Activated B cell treated with CpG ODN at 0.5 μM for 24 hours (primary cell): Measurements from ENCODE around the gene ARAP3. TPM values are rescaled to one million over a fixed set of nuclear protein-coding genes. Genes with fewer than 3 reads are reported as not detected.

Source experiments
- ATAC-seq: fragments of 200-7000 bp; cut with Tn5 transposase; one replicate; pipeline ENCODE4 v1.10.0; 2021; ENCODE audit warnings: low read depth, mild to moderate bottlenecking, moderate library complexity
- CTCF ChIA-PET: fragments of 350-600 bp; sonication (Branson Sonifier 250); formaldehyde crosslinking; loops from one replicate; lab custom pipeline; 2021; ENCODE audit warnings: antibody characterized with exemption; lab: Charles Lee
- POLR2A ChIA-PET: fragments of 350-600 bp; sonication (Branson Sonifier 250); formaldehyde crosslinking; loops from one replicate; lab custom pipeline; 2021; ENCODE audit warnings: antibody characterized with exemption; lab: Charles Lee
- DNase-seq: peaks from one replicate; pipeline ENCODE4 v3.0.0; 2022
- H3K27ac Mint-ChIP-seq: one replicate; pipeline ENCODE4 v1.8.0; 2020; ENCODE audit warnings: mixed read lengths
- H3K27me3 Mint-ChIP-seq: one replicate; pipeline ENCODE4 v1.8.0; 2021; ENCODE audit warnings: mixed read lengths
- H3K36me3 Mint-ChIP-seq: one replicate; pipeline ENCODE4 v1.8.0; 2021; ENCODE audit warnings: low read depth, mixed read lengths
- H3K4me1 Mint-ChIP-seq: one replicate; pipeline ENCODE4 v1.8.0; 2021; ENCODE audit warnings: mixed read lengths
- H3K4me3 Mint-ChIP-seq: one replicate; pipeline ENCODE4 v1.8.0; 2020; ENCODE audit warnings: mild to moderate bottlenecking, mixed read lengths
- H3K9me3 Mint-ChIP-seq: one replicate; pipeline ENCODE4 v1.8.0; 2020; ENCODE audit warnings: mixed read lengths
- CTCF ChIP-seq: fragments of 200-600 bp; IDR thresholded peaks from one replicate; pipeline ENCODE4 v1.8.0; 2022; ENCODE audit warnings: antibody characterized with exemption, mild to moderate bottlenecking
- intact Hi-C: fragments of 100-400 bp; cut with micrococcal nuclease; formaldehyde crosslinking; loops from one replicate; pipeline ENCODE4 v1.15.1; 2024
- total RNA-seq: library from RNA; stranded (reverse); gene quantifications from 2 replicates; pipeline ENCODE4 v1.2.3, GENCODE V29; 2022

The ARAP3 gene
- total RNA-seq, 1 donor from 2014 or later, result 0.44 TPM

GRCh38 chr5:141641634-141642267 lies 40.3 kb downstream of the ARAP3 start:
- ChIA-PET CTCF (interaction anchor here (1.3 to 1.7 kb wide), 2 partner anchors 10 to 50 kb away, joined by 6 read pairs; partner anchors contain the start of gene FCHSD1), POLR2A (interaction anchor here (3.6 kb wide), 1 partner anchor 9 kb away, joined by 17 read pairs; the partner anchor contains the start of gene FCHSD1)
- Mint-ChIP-seq H3K4me1 (peaks cover 7% of the 10 kb centered on the region), H3K27ac (no peak overlapping the region), H3K27me3 (no peaks in the 10 kb centered on the region), H3K9me3 (no peaks in the 10 kb centered on the region), H3K36me3 (peaks cover 54% of the 10 kb centered on the region), H3K4me3 (no peak overlapping the region)
- intact Hi-C loops, result no loop called here
- no peak for ATAC-seq
- no peak for DNase-seq
- no peak for TF ChIP-seq CTCF

GRCh38 chr5:141640698-141641097 lies 41.3 kb downstream of the ARAP3 start:
- Mint-ChIP-seq H3K4me3 (no peak overlapping the region), H3K27ac (peak overlapping the region; percentile 56), H3K4me1 (peaks cover 14% of the 10 kb centered on the region), H3K36me3 (peaks cover 47% of the 10 kb centered on the region), H3K27me3 (no peaks in the 10 kb centered on the region), H3K9me3 (no peaks in the 10 kb centered on the region)
- POLR2A ChIA-PET, result interaction anchor here (3.6 kb wide), 1 partner anchor 10 kb away, joined by 17 read pairs; the partner anchor contains the start of gene FCHSD1
- no peak for ATAC-seq
- no peak for DNase-seq
- CTCF ChIA-PET, result no interaction called here
- intact Hi-C loops, result no loop called here
- no peak for TF ChIP-seq CTCF

- TF ChIP-seq CTCF, result no peak
- Mint-ChIP-seq H3K4me3 (no peak overlapping the region), H3K4me1 (peaks cover 20% of the 10 kb centered on the region), H3K36me3 (peaks cover 43% of the 10 kb centered on the region), H3K27me3 (no peaks in the 10 kb centered on the region), H3K27ac (no peak overlapping the region), H3K9me3 (no peaks in the 10 kb centered on the region)
- ChIA-PET POLR2A (no interaction called here), CTCF (no interaction called here)
- no peak for DNase-seq
- intact Hi-C loops, result no loop called here
- no peak for ATAC-seq
These were observed 42.0 kb downstream of the ARAP3 start for GRCh38 chr5:141640051-141640415.

GRCh38 chr5:141639357-141640050 lies 42.5 kb downstream of the ARAP3 start:
- CTCF ChIA-PET, result interaction anchor here (1.1 kb wide), 1 partner anchor 20 kb away, joined by 4 read pairs; the partner anchor contains the start of gene DIAPH1

More at GRCh38 chr5:141639357-141640050, 42.5 kb downstream of the ARAP3 start:
- no peak overlapping the region for H3K4me3 Mint-ChIP-seq
- intact Hi-C loops, result loop anchor here (5.0 kb wide), 2 partner anchors 468 to 1237 kb away; partner anchors contain the start of genes ANKHD1 and NDFIP1
- H3K27me3 Mint-ChIP-seq, result no peaks in the 10 kb centered on the region
- no peak for TF ChIP-seq CTCF
- H3K27ac Mint-ChIP-seq, result no peak overlapping the region
- H3K9me3 Mint-ChIP-seq, result no peaks in the 10 kb centered on the region
- POLR2A ChIA-PET, result no interaction called here
- H3K36me3 Mint-ChIP-seq, result peaks cover 38% of the 10 kb centered on the region
- no peak for DNase-seq
- ATAC-seq, result no peak
- H3K4me1 Mint-ChIP-seq, result peaks cover 25% of the 10 kb centered on the region
